Thoracic aorta (tissue), 2 donors: ENCODE measurements around the gene ADGRB2. TPM values are rescaled to one million over a fixed set of nuclear protein-coding genes. Genes with fewer than 3 reads are reported as not detected.

Experiments
- ATAC-seq: fragments of 150-250 bp; one replicate; pipeline ENCODE4 v1.8.0; 2017; ENCODE audit warnings: low read depth; ENCODE audit not compliant: insufficient number of reproducible peaks, low FRiP score
- DNase-seq: peaks from one replicate; pipeline ENCODE4 v3.0.0-alpha.2; 2020; ENCODE audit warnings: low spot score
- H3K27ac ChIP-seq, 2 donors: fragments of 200-600 bp; sonication (generic); 1 replicate in 1 of 2; 2 replicates in 1 of 2; pipeline ENCODE4 v1.5.1; 2016; ENCODE audit warnings: mild to moderate bottlenecking in 2 of 2, moderate library complexity in 2 of 2
- H3K27me3 ChIP-seq: fragments of 200-600 bp; sonication (generic); replicated peaks from 2 replicates; pipeline ENCODE4 v1.6.0; 2016; ENCODE audit warnings: mild to moderate bottlenecking; ENCODE audit not compliant: insufficient read depth
- H3K36me3 ChIP-seq: fragments of 200-600 bp; sonication (generic); one replicate; pipeline ENCODE4 v1.5.1; 2016
- H3K4me1 ChIP-seq, 2 donors: fragments of 200-600 bp; sonication (generic); 1 replicate in 1 of 2; 2 replicates in 1 of 2; pipeline versions ENCODE4 v1.5.1 to v1.6.0; 2016; ENCODE audit warnings: low read depth in 2 of 2, mild to moderate bottlenecking in 1 of 2; ENCODE audit not compliant: control insufficient read depth in 1 of 2
- H3K4me3 ChIP-seq: fragments of 200-600 bp; sonication (generic); 2 replicates; pipeline ENCODE4 v1.5.1; 2016; ENCODE audit warnings: mild to moderate bottlenecking
- H3K9me3 ChIP-seq: fragments of 200-600 bp; sonication (generic); 2 replicates; pipeline ENCODE4 v1.5.1; 2016
- total RNA-seq, 2 donors: library from RNA; depleted of rRNA; stranded (reverse); fragments of >200 nt; gene quantifications; one replicate each; pipeline versions ENCODE4 v1.1.0 to v1.2.3, GENCODE V29; 2016
- TF ChIP-seq, protein P1 (sequence below): fragments of 200-600 bp; sonication (generic); IDR thresholded peaks from one replicate; pipeline ENCODE4 v1.5.1; 2019; ENCODE audit warnings: antibody characterized with exemption

ADGRB2 gene
- total RNA-seq, 2 donors from 2014 or later, result 1.5 TPM

DNA sequence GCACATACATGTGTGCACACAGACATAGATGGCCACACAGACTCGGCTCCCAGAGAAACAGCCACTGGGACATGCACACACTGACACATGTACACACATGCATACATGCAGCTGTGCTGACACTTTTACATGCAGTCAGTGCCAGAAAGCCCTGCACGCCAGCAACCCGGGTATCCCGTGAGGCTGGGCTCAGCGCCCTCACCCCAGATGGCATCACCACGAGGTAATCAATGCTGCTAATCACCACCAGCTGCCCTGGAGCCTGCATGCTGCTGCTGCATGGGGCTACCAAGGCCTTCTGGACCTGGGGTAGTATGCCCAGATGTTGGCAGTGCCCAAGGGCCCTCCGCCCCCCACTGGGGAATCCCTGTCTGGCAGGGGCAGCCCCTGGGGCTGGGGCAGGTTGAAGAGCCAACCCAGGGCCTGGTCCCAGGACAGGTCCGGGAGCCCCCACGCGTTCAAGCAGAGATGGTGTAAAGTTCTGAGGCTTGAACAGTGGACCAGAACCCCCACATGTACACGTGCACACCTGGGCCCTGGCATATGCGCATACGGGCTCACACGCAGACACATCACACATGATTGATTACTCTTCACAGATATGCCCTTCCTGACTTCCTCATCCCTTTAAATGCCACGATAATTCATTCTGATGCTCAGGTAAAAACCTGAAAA lies 57.6 kb downstream of the ADGRB2 start:
- Histone ChIP-seq H3K4me3 (no peak overlapping the region), H3K9me3 (no peaks in the 10 kb centered on the region), H3K4me1 (peaks cover 10 to 48% of the 10 kb centered on the region in 2 donors), H3K27ac (no peak overlapping the region), H3K36me3 (no peaks in the 10 kb centered on the region), H3K27me3 (no peaks in the 10 kb centered on the region)
- ATAC-seq (no peak), DNase-seq (no peak)
- TF ChIP-seq, protein P1, sequence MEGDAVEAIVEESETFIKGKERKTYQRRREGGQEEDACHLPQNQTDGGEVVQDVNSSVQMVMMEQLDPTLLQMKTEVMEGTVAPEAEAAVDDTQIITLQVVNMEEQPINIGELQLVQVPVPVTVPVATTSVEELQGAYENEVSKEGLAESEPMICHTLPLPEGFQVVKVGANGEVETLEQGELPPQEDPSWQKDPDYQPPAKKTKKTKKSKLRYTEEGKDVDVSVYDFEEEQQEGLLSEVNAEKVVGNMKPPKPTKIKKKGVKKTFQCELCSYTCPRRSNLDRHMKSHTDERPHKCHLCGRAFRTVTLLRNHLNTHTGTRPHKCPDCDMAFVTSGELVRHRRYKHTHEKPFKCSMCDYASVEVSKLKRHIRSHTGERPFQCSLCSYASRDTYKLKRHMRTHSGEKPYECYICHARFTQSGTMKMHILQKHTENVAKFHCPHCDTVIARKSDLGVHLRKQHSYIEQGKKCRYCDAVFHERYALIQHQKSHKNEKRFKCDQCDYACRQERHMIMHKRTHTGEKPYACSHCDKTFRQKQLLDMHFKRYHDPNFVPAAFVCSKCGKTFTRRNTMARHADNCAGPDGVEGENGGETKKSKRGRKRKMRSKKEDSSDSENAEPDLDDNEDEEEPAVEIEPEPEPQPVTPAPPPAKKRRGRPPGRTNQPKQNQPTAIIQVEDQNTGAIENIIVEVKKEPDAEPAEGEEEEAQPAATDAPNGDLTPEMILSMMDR, result no peak

DNA sequence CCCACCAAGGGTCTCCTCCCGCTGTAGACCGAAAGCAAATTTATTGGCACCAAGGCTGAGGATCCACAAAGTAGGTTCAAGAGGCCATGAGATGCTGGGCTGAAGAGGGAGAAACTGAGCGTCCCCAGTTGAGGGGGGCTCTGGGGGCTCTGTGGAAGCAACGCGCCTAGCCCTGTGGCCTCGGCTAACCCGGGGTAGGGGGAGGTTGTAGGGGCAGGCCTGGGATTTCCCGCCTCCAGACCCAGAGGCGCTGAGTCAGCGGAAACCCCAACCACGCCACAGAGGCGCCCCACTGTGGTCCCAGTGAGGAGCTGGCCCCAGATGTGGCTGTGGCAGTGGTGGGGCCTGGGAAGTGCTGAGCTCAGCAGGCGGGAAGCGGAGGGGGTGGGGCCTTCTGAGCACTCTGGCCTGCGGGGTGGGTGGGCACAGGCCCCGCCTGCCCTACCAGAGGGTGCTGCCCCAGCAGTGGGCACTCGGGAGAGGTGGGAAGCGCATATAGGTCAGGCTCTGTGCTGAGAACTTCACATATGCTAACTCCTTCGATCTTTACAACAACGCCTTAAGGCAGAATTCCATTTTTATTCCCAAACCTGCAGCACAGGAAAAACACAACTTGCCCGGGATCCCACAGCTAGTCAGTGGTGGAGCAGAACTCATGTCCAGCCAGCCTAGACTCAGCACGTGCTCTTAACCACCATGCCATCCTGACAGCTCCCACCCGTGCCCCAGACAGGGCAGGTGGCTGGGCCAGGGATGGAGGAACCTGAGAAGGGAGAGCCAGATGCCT lies 58.9 kb downstream of the ADGRB2 start:
- ATAC-seq (no peak), DNase-seq (peak; percentile 30)
- TF ChIP-seq, protein P1, result peak; percentile 34
- no peaks in the 10 kb centered on the region for H3K36me3 ChIP-seq
- H3K9me3 ChIP-seq, result no peaks in the 10 kb centered on the region
- peak overlapping the region; percentile 61 to 92 for H3K27ac ChIP-seq
- H3K27me3 ChIP-seq, result no peaks in the 10 kb centered on the region
- H3K4me3 ChIP-seq, result peak overlapping the region; percentile 61
- H3K4me1 ChIP-seq, result peaks cover 20 to 60% of the 10 kb centered on the region in 2 donors

DNA sequence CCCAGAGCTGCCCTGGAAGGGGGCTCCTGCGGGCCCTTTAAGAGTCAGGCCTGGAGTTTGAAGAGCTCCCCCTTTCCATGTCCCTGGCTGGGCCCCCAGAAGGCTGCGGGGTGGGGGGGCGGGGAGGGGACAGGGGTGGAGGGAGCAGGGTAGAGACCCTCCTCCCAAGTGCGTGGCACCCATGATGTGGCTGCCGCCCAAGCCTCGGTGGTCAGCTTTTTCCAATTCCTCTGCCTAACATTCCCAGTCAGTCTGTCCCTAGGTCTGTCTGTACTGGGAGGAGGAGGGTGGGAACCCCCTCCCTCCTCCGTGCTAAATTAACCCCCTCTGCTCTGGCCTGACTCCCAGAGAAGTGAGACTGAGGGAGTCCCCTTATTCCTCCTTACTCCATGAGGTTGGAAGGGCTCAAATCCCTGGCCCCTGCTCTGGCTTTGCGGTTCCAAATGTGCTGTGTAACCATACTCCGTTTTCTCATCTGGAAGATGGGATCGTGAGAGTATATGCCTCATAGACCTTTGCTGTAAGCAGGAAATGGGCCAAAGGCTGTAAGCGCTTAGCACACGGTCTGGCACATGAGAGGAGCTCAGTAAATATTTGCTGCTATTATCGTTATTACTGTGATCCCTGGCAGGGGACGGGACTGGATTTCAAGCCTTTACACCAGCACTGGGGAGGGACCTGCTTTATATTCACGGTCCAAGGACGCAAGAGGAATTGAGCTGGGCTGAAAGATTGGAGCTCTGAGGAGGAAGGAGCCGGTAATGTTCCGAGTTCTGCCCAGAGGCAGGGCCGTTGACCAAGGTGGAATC lies 59.7 kb downstream of the ADGRB2 start:
- peak overlapping the region; percentile 61 to 92 for H3K27ac ChIP-seq
- H3K36me3 ChIP-seq, result peaks cover 4% of the 10 kb centered on the region
- TF ChIP-seq, protein P1, result no peak
- H3K27me3 ChIP-seq, result no peaks in the 10 kb centered on the region
- H3K9me3 ChIP-seq, result no peaks in the 10 kb centered on the region
- peak overlapping the region; percentile 61 for H3K4me3 ChIP-seq
- ATAC-seq, result no peak
- peaks cover 22 to 68% of the 10 kb centered on the region in 2 donors for H3K4me1 ChIP-seq
- DNase-seq, result no peak

DNA sequence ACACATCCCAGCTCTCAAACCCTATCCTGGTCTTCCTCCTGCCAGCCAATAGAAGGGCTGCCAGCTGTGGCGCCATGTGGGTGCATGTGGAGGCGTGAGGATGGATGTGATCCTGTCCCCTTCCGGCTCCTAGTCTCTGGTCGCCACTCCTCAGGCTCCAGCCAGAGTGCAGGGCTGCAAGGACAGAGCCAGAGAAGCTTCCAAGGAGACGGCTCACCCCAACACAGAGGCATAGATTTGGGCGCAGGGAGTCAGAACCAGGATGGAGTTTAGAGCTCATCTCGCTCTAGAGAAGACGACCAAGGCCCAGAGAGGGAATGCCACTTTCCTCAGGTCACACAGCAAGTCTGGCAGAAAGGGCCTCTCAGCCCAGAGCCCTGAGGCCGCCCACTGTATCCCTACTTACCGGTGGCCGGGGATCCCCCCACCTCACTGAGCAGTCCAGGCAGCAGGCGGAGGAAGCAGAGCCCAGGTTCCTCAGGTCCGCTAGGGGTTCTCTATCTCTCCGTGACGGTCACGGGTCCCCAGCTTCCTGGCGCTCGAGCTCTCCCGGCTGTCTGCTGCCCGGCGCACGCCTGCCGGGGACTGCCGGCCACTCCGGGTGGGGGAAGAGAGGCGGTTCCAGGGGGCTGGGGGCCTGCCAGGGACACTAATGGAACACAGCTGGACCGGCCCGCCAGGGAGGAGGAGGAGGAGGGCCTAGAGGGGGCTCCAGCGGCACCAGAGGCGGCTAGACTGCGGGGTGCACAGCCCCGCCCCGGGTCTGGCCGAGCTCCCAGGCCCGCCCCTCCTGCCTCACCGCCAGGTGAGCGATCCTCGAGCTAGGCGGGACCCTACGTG lies 60.5 kb downstream of the ADGRB2 start, which contains the start of gene COL16A1:
Gene COL16A1 (minus strand): TSS at position 587 of the 840 bp plus-strand sequence. CDS start 1,824 bp downstream, outside the sequence.
- peaks cover 7% of the 10 kb centered on the region for H3K36me3 ChIP-seq
- H3K4me3 ChIP-seq, result peak within 1 kb of the TSS; percentile 61
- ATAC-seq, result peak; percentile 14
- peak within 1 kb of the TSS; percentile 61 to 92 for H3K27ac ChIP-seq
- no peaks in the 10 kb centered on the region for H3K27me3 ChIP-seq
- peak; percentile 24 for DNase-seq
- peaks cover 22 to 73% of the 10 kb centered on the region in 2 donors for H3K4me1 ChIP-seq
- TF ChIP-seq, protein P1, result peak; percentile 22
- no peaks in the 10 kb centered on the region for H3K9me3 ChIP-seq
